ENCODE data around the gene MTMR2.
"Not testable (repeated sequence)": the region's sequence is repeated elsewhere in the genome, so short reads cannot be mapped to it uniquely, and the experiment has no call there.

Gene MTMR2

GRCh38 chr11:95832763-95833162 is 91.1 kb downstream of the MTMR2 start:
- Mint-ChIP-seq H3K36me3 (ENCODE audit: low read depth) (peaks cover 73% of the 10 kb centered on the region), H3K27ac (peak overlapping the region; percentile 4)

GRCh38 chr11:95831198-95831883 is 92.6 kb downstream of the MTMR2 start:
- H3K27me3 Mint-ChIP-seq, result no peaks in the 10 kb centered on the region
- peaks cover 10% of the 10 kb centered on the region for H3K4me1 Mint-ChIP-seq (ENCODE audit: low read depth)
- H3K36me3 Mint-ChIP-seq (ENCODE audit: low read depth), result peaks cover 74% of the 10 kb centered on the region
- H3K27ac Mint-ChIP-seq, result peak overlapping the region; percentile 1
- H3K9me3 Mint-ChIP-seq, result no peaks in the 10 kb centered on the region
- no peak overlapping the region for H3K4me3 Mint-ChIP-seq

More at GRCh38 chr11:95832763-95833162, 91.1 kb downstream of the MTMR2 start:
- peaks cover 10% of the 10 kb centered on the region for H3K4me1 Mint-ChIP-seq (ENCODE audit: low read depth)
- H3K4me3 Mint-ChIP-seq, result no peak overlapping the region
- no peaks in the 10 kb centered on the region for H3K9me3 Mint-ChIP-seq
- no peaks in the 10 kb centered on the region for H3K27me3 Mint-ChIP-seq

- peaks cover 75% of the 10 kb centered on the region for H3K36me3 Mint-ChIP-seq (ENCODE audit: low read depth)
- H3K4me3 Mint-ChIP-seq, result no peak overlapping the region
- peak overlapping the region; percentile 56 for H3K27ac Mint-ChIP-seq
- no peaks in the 10 kb centered on the region for H3K9me3 Mint-ChIP-seq
- H3K4me1 Mint-ChIP-seq (ENCODE audit: low read depth), result peaks cover 10% of the 10 kb centered on the region
- no peaks in the 10 kb centered on the region for H3K27me3 Mint-ChIP-seq
Observed at GRCh38 chr11:95829580-95830259, 94.2 kb downstream of the MTMR2 start.

- peaks cover 10% of the 10 kb centered on the region for H3K4me1 Mint-ChIP-seq (ENCODE audit: low read depth)
- peaks cover 75% of the 10 kb centered on the region for H3K36me3 Mint-ChIP-seq (ENCODE audit: low read depth)
- H3K4me3 Mint-ChIP-seq, result no peak overlapping the region
- no peaks in the 10 kb centered on the region for H3K9me3 Mint-ChIP-seq
- H3K27ac Mint-ChIP-seq, result no peak overlapping the region
- H3K27me3 Mint-ChIP-seq, result no peaks in the 10 kb centered on the region
Observed at GRCh38 chr11:95827696-95828095, 96.2 kb downstream of the MTMR2 start.

- Mint-ChIP-seq H3K9me3 (no peaks in the 10 kb centered on the region), H3K36me3 (ENCODE audit: low read depth) (peaks cover 82% of the 10 kb centered on the region), H3K27me3 (no peaks in the 10 kb centered on the region), H3K27ac (no peak overlapping the region), H3K4me3 (no peak overlapping the region), H3K4me1 (ENCODE audit: low read depth) (no peaks in the 10 kb centered on the region)
Observed at GRCh38 chr11:95821640-95822039, 102.3 kb downstream of the MTMR2 start.

GRCh38 chr11:95816037-95816436 is 107.9 kb downstream of the MTMR2 start:
- H3K9me3 Mint-ChIP-seq, result no peaks in the 10 kb centered on the region
- peaks cover 17% of the 10 kb centered on the region for H3K4me1 Mint-ChIP-seq (ENCODE audit: low read depth)
- no peaks in the 10 kb centered on the region for H3K27me3 Mint-ChIP-seq
- no peak overlapping the region for H3K27ac Mint-ChIP-seq
- no peak overlapping the region for H3K4me3 Mint-ChIP-seq
- peaks cover 70% of the 10 kb centered on the region for H3K36me3 Mint-ChIP-seq (ENCODE audit: low read depth)

GRCh38 chr11:95811052-95811451 is 112.9 kb downstream of the MTMR2 start:
- H3K9me3 Mint-ChIP-seq, H3K27ac Mint-ChIP-seq, H3K27me3 Mint-ChIP-seq, H3K4me3 Mint-ChIP-seq: not testable (repeated sequence)
- Mint-ChIP-seq H3K36me3 (ENCODE audit: low read depth) (peaks cover 54% of the 10 kb centered on the region), H3K4me1 (ENCODE audit: low read depth) (peaks cover 15% of the 10 kb centered on the region)

GRCh38 chr11:95806464-95806863 is 117.4 kb downstream of the MTMR2 start:
- not testable (repeated sequence) for H3K27ac Mint-ChIP-seq; H3K4me3 Mint-ChIP-seq; H3K4me1 Mint-ChIP-seq (ENCODE audit: low read depth)

GRCh38 chr11:95805869-95806268 is 118.0 kb downstream of the MTMR2 start:
- H3K27ac Mint-ChIP-seq, result no peak overlapping the region
- peaks cover 6% of the 10 kb centered on the region for H3K4me1 Mint-ChIP-seq (ENCODE audit: low read depth)
- no peaks in the 10 kb centered on the region for H3K27me3 Mint-ChIP-seq
- peaks cover 52% of the 10 kb centered on the region for H3K36me3 Mint-ChIP-seq (ENCODE audit: low read depth)
- peaks cover 4% of the 10 kb centered on the region for H3K9me3 Mint-ChIP-seq
- H3K4me3 Mint-ChIP-seq, result no peak overlapping the region

More at GRCh38 chr11:95806464-95806863, 117.4 kb downstream of the MTMR2 start:
- H3K9me3 Mint-ChIP-seq, H3K27me3 Mint-ChIP-seq: not testable (repeated sequence)
- H3K36me3 Mint-ChIP-seq (ENCODE audit: low read depth), result peaks cover 50% of the 10 kb centered on the region

GRCh38 chr11:95803973-95804372 is 119.9 kb downstream of the MTMR2 start:
- H3K36me3 Mint-ChIP-seq (ENCODE audit: low read depth), result peaks cover 67% of the 10 kb centered on the region
- H3K27ac Mint-ChIP-seq, result no peak overlapping the region
- peaks cover 6% of the 10 kb centered on the region for H3K4me1 Mint-ChIP-seq (ENCODE audit: low read depth)
- H3K27me3 Mint-ChIP-seq, result no peaks in the 10 kb centered on the region
- peaks cover 4% of the 10 kb centered on the region for H3K9me3 Mint-ChIP-seq
- no peak overlapping the region for H3K4me3 Mint-ChIP-seq

- Mint-ChIP-seq H3K4me1 (ENCODE audit: low read depth) (peaks cover 9% of the 10 kb centered on the region), H3K4me3 (no peak overlapping the region), H3K9me3 (peaks cover 4% of the 10 kb centered on the region), H3K27me3 (no peaks in the 10 kb centered on the region), H3K36me3 (ENCODE audit: low read depth) (peaks cover 60% of the 10 kb centered on the region), H3K27ac (no peak overlapping the region)
Observed at GRCh38 chr11:95802806-95803205, 121.1 kb downstream of the MTMR2 start.

GRCh38 chr11:95800438-95800837 is 123.5 kb downstream of the MTMR2 start:
- Mint-ChIP-seq H3K4me3 (no peak overlapping the region), H3K27ac (no peak overlapping the region), H3K9me3 (no peaks in the 10 kb centered on the region), H3K36me3 (ENCODE audit: low read depth) (peaks cover 52% of the 10 kb centered on the region), H3K27me3 (no peaks in the 10 kb centered on the region), H3K4me1 (ENCODE audit: low read depth) (peaks cover 21% of the 10 kb centered on the region)

- Mint-ChIP-seq H3K9me3 (no peaks in the 10 kb centered on the region), H3K4me3 (no peak overlapping the region), H3K27ac (peak overlapping the region; percentile 1), H3K4me1 (ENCODE audit: low read depth) (peaks cover 25% of the 10 kb centered on the region), H3K36me3 (ENCODE audit: low read depth) (peaks cover 50% of the 10 kb centered on the region), H3K27me3 (no peaks in the 10 kb centered on the region)
Observed at GRCh38 chr11:95799546-95799945, 124.4 kb downstream of the MTMR2 start.

- no peaks in the 10 kb centered on the region for H3K27me3 Mint-ChIP-seq
- no peak overlapping the region for H3K4me3 Mint-ChIP-seq
- no peak overlapping the region for H3K27ac Mint-ChIP-seq
- H3K36me3 Mint-ChIP-seq (ENCODE audit: low read depth), result peaks cover 54% of the 10 kb centered on the region
- no peaks in the 10 kb centered on the region for H3K9me3 Mint-ChIP-seq
- H3K4me1 Mint-ChIP-seq (ENCODE audit: low read depth), result peaks cover 47% of the 10 kb centered on the region
Observed at GRCh38 chr11:95796501-95796900, 127.4 kb downstream of the MTMR2 start.

- Mint-ChIP-seq H3K4me1 (ENCODE audit: low read depth) (peaks cover 50% of the 10 kb centered on the region), H3K9me3 (no peaks in the 10 kb centered on the region), H3K27ac (no peak overlapping the region), H3K27me3 (no peaks in the 10 kb centered on the region), H3K36me3 (ENCODE audit: low read depth) (peaks cover 48% of the 10 kb centered on the region), H3K4me3 (no peak overlapping the region)
Observed at GRCh38 chr11:95795627-95796295, 128.1 kb downstream of the MTMR2 start.

All from stimulated activated naive CD8-positive, alpha-beta T cell treated with anti-CD3 and anti-CD28 coated beads, Interleukin-15, Interleukin-2, amounts not matched to agents 100 ng/mL and 50 ng/mL, for 24 hours (primary cell).